HCT116 (cell line): ENCODE results near the gene PROCA1. TPM values are rescaled to one million over a fixed set of nuclear protein-coding genes. Genes with fewer than 3 reads are reported as not detected.

ENCODE experiments used
- ATAC-seq: fragments of 200-7000 bp; cut with Tn5 transposase; 2 replicates; pipeline ENCODE4 v1.9.1; 2020; ENCODE audit warnings: mild to moderate bottlenecking, moderate library complexity
- BruUV-seq: library from RNA; stranded (reverse); fragments of 400-500 nt; replicated peaks from 2 replicates; lab custom pipeline; 2021; lab: Mats Ljungman, UMichigan
- CTCF ChIA-PET: fragments of 300-600 bp; sonication (Branson Sonifier 250); formaldehyde crosslinking; loops from one replicate; lab custom pipeline; 2021; ENCODE audit warnings: antibody characterized with exemption; lab: Charles Lee
- POLR2A ChIA-PET: fragments of 300-600, 350-600 bp; sonication (Branson Sonifier 250); formaldehyde crosslinking; loops from one replicate; lab custom pipeline; 2021; ENCODE audit warnings: antibody characterized with exemption; lab: Charles Lee
- RAD21 ChIA-PET, 2 experiments: fragments of 300-600 bp; sonication (Branson Sonifier 250); formaldehyde crosslinking; loops; one replicate each; lab custom pipeline; 2023; ENCODE audit warnings: low total read pairs in 2 of 2; ENCODE audit not compliant: uncharacterized antibody in 2 of 2, unreplicated experiment in 2 of 2, low non-redundant PET in 1 of 2; lab: Charles Lee
- DNase-seq: peaks from one replicate; pipeline ENCODE4 v3.0.0-alpha.2; 2010; ENCODE audit warnings: low read depth, low spot score
- H2AFZ ChIP-seq: fragments of 200-600 bp; shearing (Covaris generic), sonication (generic); 2 replicates; pipeline ENCODE4 v1.6.1; 2017; ENCODE audit warnings: low read depth, mixed run types, mixed read lengths, antibody characterized with exemption, low read length; ENCODE audit not compliant: poor library complexity, severe bottlenecking
- H3K27ac ChIP-seq: 2 replicates; pipeline ENCODE4 v1.5.1; 2012; ENCODE audit warnings: low read depth, low read length
- H3K27me3 ChIP-seq: fragments of 200-600 bp; sonication (generic); 2 replicates; pipeline ENCODE4 v1.6.1; 2016; ENCODE audit warnings: mixed run types, low read length, mixed read lengths; ENCODE audit not compliant: insufficient read depth
- H3K36me3 ChIP-seq, 2 experiments: fragments of 200-500 bp in 1 of 2; fragments of 200-600 bp in 1 of 2; sonication (Bioruptor generic) in 1 of 2; sonication (generic) in 1 of 2; 2 replicates each; pipeline versions ENCODE4 v1.5.1 to v1.6.1; 2014 to 2016; ENCODE audit warnings: low read length in 2 of 2, inconsistent platforms in 1 of 2, mixed read lengths in 1 of 2, mixed run types in 1 of 2; ENCODE audit not compliant: insufficient read depth in 2 of 2, control insufficient read depth in 1 of 2
- H3K4me1 ChIP-seq, 2 experiments: fragments of 200-600 bp in 1 of 2; sonication (generic) in 1 of 2; 2 replicates each; pipeline versions ENCODE4 v1.5.1 to v1.6.1; 2012 to 2017; ENCODE audit warnings: low read length in 2 of 2, inconsistent platforms in 1 of 2, mild to moderate bottlenecking in 1 of 2, mixed read lengths in 1 of 2, mixed run types in 1 of 2, moderate library complexity in 1 of 2; ENCODE audit not compliant: insufficient read depth in 2 of 2, control insufficient read depth in 1 of 2
- H3K4me2 ChIP-seq: fragments of 200-600 bp; sonication (generic); 2 replicates; pipeline ENCODE4 v1.6.1; 2017; ENCODE audit warnings: mixed run types, low read length, mixed read lengths
- H3K4me3 ChIP-seq, 2 experiments: fragments of 200-600 bp in 1 of 2; sonication (generic) in 1 of 2; replicated peaks in 1 of 2; 2 replicates each; pipeline ENCODE4 v1.5.1; 2011 to 2016; ENCODE audit warnings: low read length in 2 of 2, control low read depth in 1 of 2, low read depth in 1 of 2, mild to moderate bottlenecking in 1 of 2, mixed read lengths in 1 of 2, mixed run types in 1 of 2
- H3K79me2 ChIP-seq: fragments of 200-600 bp; sonication (generic); 2 replicates; pipeline ENCODE4 v1.6.1; 2017; ENCODE audit warnings: mild to moderate bottlenecking, mixed run types, low read length, moderate library complexity, mixed read lengths; ENCODE audit not compliant: insufficient read depth
- H3K9ac ChIP-seq: fragments of 200-600 bp; sonication (generic); 2 replicates; pipeline ENCODE4 v1.6.1; 2016; ENCODE audit warnings: low read length, mixed read lengths
- H3K9me2 ChIP-seq: fragments of 200-600 bp; sonication (generic), shearing (Covaris generic); 2 replicates; pipeline ENCODE4 v1.6.1; 2017; ENCODE audit warnings: mixed run types, mild to moderate bottlenecking, moderate library complexity; ENCODE audit not compliant: insufficient read depth
- H3K9me3 ChIP-seq, 2 experiments: fragments of 200-500 bp in 1 of 2; fragments of 200-600 bp in 1 of 2; sonication (Bioruptor generic) in 1 of 2; sonication (generic) in 1 of 2; 2 replicates each; pipeline ENCODE4 v1.6.1; 2014 to 2017; ENCODE audit warnings: low read length in 2 of 2, mixed read lengths in 2 of 2, inconsistent platforms in 1 of 2, low read depth in 1 of 2, mild to moderate bottlenecking in 1 of 2, mixed run types in 1 of 2, moderate library complexity in 1 of 2; ENCODE audit not compliant: control insufficient read depth in 1 of 2, insufficient read depth in 1 of 2
- H4K20me1 ChIP-seq: fragments of 200-600 bp; sonication (generic), shearing (Covaris generic); 2 replicates; pipeline ENCODE4 v1.6.1; 2017; ENCODE audit warnings: mixed run types, mild to moderate bottlenecking, moderate library complexity; ENCODE audit not compliant: insufficient read depth
- JUND ChIP-seq: IDR thresholded peaks from 2 replicates; pipeline ENCODE4 v1.6.1; 2012
- SIN3A ChIP-seq: IDR thresholded peaks from 2 replicates; pipeline ENCODE4 v1.6.1; 2012; ENCODE audit warnings: low read depth
- SP1 ChIP-seq: IDR thresholded peaks from 2 replicates; pipeline ENCODE4 v1.6.1; 2012; ENCODE audit warnings: low read depth
- ZBTB33 ChIP-seq: IDR thresholded peaks from 2 replicates; pipeline ENCODE4 v1.6.1; 2011; ENCODE audit warnings: mild to moderate bottlenecking, low read length, moderate library complexity; ENCODE audit not compliant: insufficient replicate concordance; ENCODE audit errors: extremely low read depth
- intact Hi-C: fragments of 100-400 bp; cut with micrococcal nuclease; formaldehyde crosslinking; loops from 2 replicates; pipeline ENCODE4 v1.10.0; 2022
- total RNA-seq: library from RNA; stranded (reverse); gene quantifications from one replicate; pipeline ENCODE4 v1.2.1, GENCODE V29; 2021; ENCODE audit not compliant: unreplicated experiment

The PROCA1 gene
- total RNA-seq, 1 experiment from 2014 or later, result 0.96 TPM

GRCh38 chr17:28724500-28725165, 12.9 kb upstream of the PROCA1 start:
- Histone ChIP-seq H3K9me3 (no peaks in the 10 kb centered on the region), H4K20me1 (peaks cover 15% of the 10 kb centered on the region; the same call in 1 of the 2 replicates), H3K4me3 (peak overlapping the region; percentile 58 to 59), H3K79me2 (peaks cover 49% of the 10 kb centered on the region), H3K27me3 (no peaks in the 10 kb centered on the region), H3K4me2 (peak overlapping the region; percentile 77), H3K9me2 (no peaks in the 10 kb centered on the region)
- intact Hi-C loops, result loop anchor here (5.0 kb wide), 1 partner anchor 388 kb away; no protein-coding TSS in a partner anchor
- RAD21 ChIA-PET, result interaction anchor here in 1 of 2 experiments (0.6 kb wide), 1 partner anchor 13 kb away, joined by 3 read pairs; no protein-coding TSS in a partner anchor
- DNase-seq (no peak), ATAC-seq (no peak)
- TF ChIP-seq ZBTB33 (no peak), SIN3A (peak; percentile 47; the same call in 1 of the 2 replicates), SP1 (peak; percentile 30; the same call in 1 of the 2 replicates), JUND (peak; percentile 7; the same call in 1 of the 2 replicates)
- TF ChIP-seq, all 23 proteins: peak for 3
- no TSS peak for BruUV-seq
- Histone ChIP-seq H3K27ac (peak overlapping the region; percentile 89), H2AFZ (no peak overlapping the region), H3K36me3 (peaks cover 22 to 43% of the 10 kb centered on the region in 2 experiments; a peak in 3 of 4 replicates), H3K4me1 (peaks cover 37 to 80% of the 10 kb centered on the region in 2 experiments), H3K9ac (peak overlapping the region; percentile 90)
- CTCF ChIA-PET, result interaction anchor here (0.8 to 5.2 kb wide), 3 partner anchors 24 to 229 kb away, joined by 3 to 207 read pairs (median 61); partner anchors contain the start of gene TRAF4
- POLR2A ChIA-PET, result interaction anchor here (0.6 to 3.8 kb wide), 8 partner anchors 13 to 392 kb away, joined by 3 to 24 read pairs (median 4); partner anchors contain the start of genes PHF12 and PROCA1
